Stimulated activated naive CD8-positive, alpha-beta T cell treated with anti-CD3 and anti-CD28 coated beads, Interleukin-15, Interleukin-2, amounts not matched to agents 100 ng/mL and 50 ng/mL, for 24 hours (primary cell): ENCODE data around the gene SYNE1.
A peak's percentile ranks its signal among the peaks of the same experiment; 100 is the strongest.
"Not testable (repeated sequence)": the region's sequence is repeated elsewhere in the genome, so short reads cannot be mapped to it uniquely, and the experiment has no call there.

Source experiments
- H3K27ac Mint-ChIP-seq: one replicate; pipeline ENCODE4 v1.8.0; 2021; ENCODE audit warnings: mild to moderate bottlenecking, mixed read lengths
- H3K27me3 Mint-ChIP-seq: one replicate; pipeline ENCODE4 v1.8.0; 2021; ENCODE audit warnings: mixed read lengths
- H3K36me3 Mint-ChIP-seq: one replicate; pipeline ENCODE4 v1.8.0; 2021; ENCODE audit warnings: low read depth, mixed read lengths
- H3K4me1 Mint-ChIP-seq: one replicate; pipeline ENCODE4 v1.8.0; 2021; ENCODE audit warnings: low read depth, mixed read lengths
- H3K4me3 Mint-ChIP-seq: one replicate; pipeline ENCODE4 v1.8.0; 2021; ENCODE audit warnings: mild to moderate bottlenecking, mixed read lengths
- H3K9me3 Mint-ChIP-seq: one replicate; pipeline ENCODE4 v1.8.0; 2021; ENCODE audit warnings: mixed read lengths

Gene SYNE1

GRCh38 chr6:152155792-152156191, 481.4 kb downstream of the SYNE1 start:
- Mint-ChIP-seq H3K27ac (no peak overlapping the region), H3K27me3 (no peaks in the 10 kb centered on the region), H3K36me3 (peaks cover 40% of the 10 kb centered on the region), H3K4me1 (peaks cover 11% of the 10 kb centered on the region), H3K9me3 (no peaks in the 10 kb centered on the region), H3K4me3 (no peak overlapping the region)

GRCh38 chr6:152154559-152155356, 482.4 kb downstream of the SYNE1 start:
- peaks cover 3% of the 10 kb centered on the region for H3K4me1 Mint-ChIP-seq
- no peak overlapping the region for H3K27ac Mint-ChIP-seq
- no peak overlapping the region for H3K4me3 Mint-ChIP-seq
- H3K9me3 Mint-ChIP-seq, result no peaks in the 10 kb centered on the region
- H3K27me3 Mint-ChIP-seq, result no peaks in the 10 kb centered on the region
- H3K36me3 Mint-ChIP-seq, result peaks cover 43% of the 10 kb centered on the region

- Mint-ChIP-seq H3K27ac (no peak overlapping the region), H3K36me3 (peaks cover 53% of the 10 kb centered on the region), H3K9me3 (no peaks in the 10 kb centered on the region), H3K4me1 (no peaks in the 10 kb centered on the region), H3K4me3 (no peak overlapping the region), H3K27me3 (no peaks in the 10 kb centered on the region)
Measured at GRCh38 chr6:152151920-152152319, 485.2 kb downstream of the SYNE1 start.

- H3K36me3 Mint-ChIP-seq, result peaks cover 52% of the 10 kb centered on the region
- H3K27me3 Mint-ChIP-seq, result no peaks in the 10 kb centered on the region
- no peak overlapping the region for H3K4me3 Mint-ChIP-seq
- no peaks in the 10 kb centered on the region for H3K4me1 Mint-ChIP-seq
- no peak overlapping the region for H3K27ac Mint-ChIP-seq
- no peaks in the 10 kb centered on the region for H3K9me3 Mint-ChIP-seq
Measured at GRCh38 chr6:152150196-152150595, 487.0 kb downstream of the SYNE1 start.

- H3K27ac Mint-ChIP-seq, result no peak overlapping the region
- H3K36me3 Mint-ChIP-seq, result peaks cover 55% of the 10 kb centered on the region
- H3K4me1 Mint-ChIP-seq, result no peaks in the 10 kb centered on the region
- no peak overlapping the region for H3K4me3 Mint-ChIP-seq
- no peaks in the 10 kb centered on the region for H3K9me3 Mint-ChIP-seq
- H3K27me3 Mint-ChIP-seq, result no peaks in the 10 kb centered on the region
Measured at GRCh38 chr6:152148412-152148811, 488.8 kb downstream of the SYNE1 start.

- no peaks in the 10 kb centered on the region for H3K4me1 Mint-ChIP-seq
- H3K27me3 Mint-ChIP-seq, result no peaks in the 10 kb centered on the region
- no peak overlapping the region for H3K27ac Mint-ChIP-seq
- no peaks in the 10 kb centered on the region for H3K9me3 Mint-ChIP-seq
- H3K4me3 Mint-ChIP-seq, result no peak overlapping the region
- H3K36me3 Mint-ChIP-seq, result peaks cover 54% of the 10 kb centered on the region
Measured at GRCh38 chr6:152147269-152147668, 489.9 kb downstream of the SYNE1 start.

GRCh38 chr6:152146385-152146784, 490.8 kb downstream of the SYNE1 start:
- H3K27me3 Mint-ChIP-seq, result no peaks in the 10 kb centered on the region
- H3K27ac Mint-ChIP-seq, result no peak overlapping the region
- no peaks in the 10 kb centered on the region for H3K4me1 Mint-ChIP-seq
- H3K36me3 Mint-ChIP-seq, result peaks cover 48% of the 10 kb centered on the region
- H3K4me3 Mint-ChIP-seq, result no peak overlapping the region
- no peaks in the 10 kb centered on the region for H3K9me3 Mint-ChIP-seq

GRCh38 chr6:152143359-152143758, 493.8 kb downstream of the SYNE1 start:
- Mint-ChIP-seq H3K27ac (no peak overlapping the region), H3K9me3 (no peaks in the 10 kb centered on the region), H3K36me3 (peaks cover 44% of the 10 kb centered on the region), H3K4me1 (no peaks in the 10 kb centered on the region), H3K4me3 (no peak overlapping the region), H3K27me3 (no peaks in the 10 kb centered on the region)

- no peaks in the 10 kb centered on the region for H3K9me3 Mint-ChIP-seq
- no peak overlapping the region for H3K27ac Mint-ChIP-seq
- no peak overlapping the region for H3K4me3 Mint-ChIP-seq
- no peaks in the 10 kb centered on the region for H3K4me1 Mint-ChIP-seq
- H3K27me3 Mint-ChIP-seq, result no peaks in the 10 kb centered on the region
- peaks cover 38% of the 10 kb centered on the region for H3K36me3 Mint-ChIP-seq
Measured at GRCh38 chr6:152142105-152142504, 495.1 kb downstream of the SYNE1 start.

- H3K9me3 Mint-ChIP-seq, H3K4me3 Mint-ChIP-seq, H3K27me3 Mint-ChIP-seq, H3K27ac Mint-ChIP-seq, H3K4me1 Mint-ChIP-seq: not testable (repeated sequence)
- H3K36me3 Mint-ChIP-seq, result peaks cover 35% of the 10 kb centered on the region
Measured at GRCh38 chr6:152138344-152138743, 498.8 kb downstream of the SYNE1 start.

- Mint-ChIP-seq H3K27ac (no peak overlapping the region), H3K9me3 (no peaks in the 10 kb centered on the region), H3K4me1 (no peaks in the 10 kb centered on the region), H3K4me3 (no peak overlapping the region), H3K27me3 (no peaks in the 10 kb centered on the region), H3K36me3 (peaks cover 40% of the 10 kb centered on the region)
Measured at GRCh38 chr6:152136449-152136825, 500.7 kb downstream of the SYNE1 start.

GRCh38 chr6:152135755-152136448, 501.3 kb downstream of the SYNE1 start:
- no peak overlapping the region for H3K4me3 Mint-ChIP-seq
- no peaks in the 10 kb centered on the region for H3K27me3 Mint-ChIP-seq
- H3K4me1 Mint-ChIP-seq, result no peaks in the 10 kb centered on the region
- no peaks in the 10 kb centered on the region for H3K9me3 Mint-ChIP-seq
- H3K36me3 Mint-ChIP-seq, result peaks cover 42% of the 10 kb centered on the region
- H3K27ac Mint-ChIP-seq, result no peak overlapping the region

- Mint-ChIP-seq H3K36me3 (peaks cover 30% of the 10 kb centered on the region), H3K4me3 (no peak overlapping the region), H3K4me1 (peaks cover 7% of the 10 kb centered on the region), H3K9me3 (no peaks in the 10 kb centered on the region), H3K27ac (peak overlapping the region; percentile 79), H3K27me3 (no peaks in the 10 kb centered on the region)
Measured at GRCh38 chr6:152130441-152130840, 506.7 kb downstream of the SYNE1 start.

GRCh38 chr6:152129691-152130151, 507.4 kb downstream of the SYNE1 start:
- Mint-ChIP-seq H3K27me3 (no peaks in the 10 kb centered on the region), H3K36me3 (peaks cover 25% of the 10 kb centered on the region), H3K27ac (no peak overlapping the region), H3K9me3 (no peaks in the 10 kb centered on the region), H3K4me3 (no peak overlapping the region), H3K4me1 (peaks cover 7% of the 10 kb centered on the region)

GRCh38 chr6:152127432-152128165, 509.6 kb downstream of the SYNE1 start:
- H3K27me3 Mint-ChIP-seq, result no peaks in the 10 kb centered on the region
- H3K4me1 Mint-ChIP-seq, result peaks cover 7% of the 10 kb centered on the region
- no peaks in the 10 kb centered on the region for H3K9me3 Mint-ChIP-seq
- H3K36me3 Mint-ChIP-seq, result peaks cover 29% of the 10 kb centered on the region
- no peak overlapping the region for H3K4me3 Mint-ChIP-seq
- no peak overlapping the region for H3K27ac Mint-ChIP-seq
